SK-N-SH treated with all-trans-retinoic acid at 6 μM for 48 hours (cell line): ENCODE data around the gene KCNG2.

ENCODE experiments used
- ARNTL ChIP-seq: fragments of 450-650 bp; formaldehyde crosslinking; IDR thresholded peaks from 2 replicates; pipeline ENCODE4 v1.5.0; 2020; ENCODE audit warnings: low read depth, mild to moderate bottlenecking, moderate library complexity, borderline replicate concordance
- CREB5 ChIP-seq: fragments of 250-450 bp; sonication (Bioruptor Pico); IDR thresholded peaks from 2 replicates; pipeline ENCODE4 v1.5.1; 2020; ENCODE audit warnings: low read depth, mild to moderate bottlenecking, moderate library complexity
- ESRRG ChIP-seq: fragments of 250-450 bp; sonication (Bioruptor Pico); IDR thresholded peaks from 2 replicates; pipeline ENCODE4 v1.6.1; 2021; ENCODE audit warnings: mild to moderate bottlenecking
- ISL1 ChIP-seq: fragments of 250-450 bp; sonication (Bioruptor Pico); IDR thresholded peaks from 2 replicates; pipeline ENCODE4 v2.1.2; 2022; ENCODE audit warnings: mild to moderate bottlenecking, moderate library complexity
- PATZ1 ChIP-seq: fragments of 250-450 bp; sonication (Bioruptor Pico); IDR thresholded peaks from 2 replicates; pipeline ENCODE4 v1.8.0; 2020; ENCODE audit warnings: mild to moderate bottlenecking, moderate library complexity, borderline replicate concordance
- RARB ChIP-seq: fragments of 250-450 bp; sonication (Bioruptor Pico); IDR thresholded peaks from 2 replicates; pipeline ENCODE4 v1.8.0; 2021; ENCODE audit warnings: mild to moderate bottlenecking, moderate library complexity
- ZFP3 ChIP-seq: fragments of 250-450 bp; sonication (Bioruptor Pico); IDR thresholded peaks from 2 replicates; pipeline ENCODE4 v1.5.0; 2020; ENCODE audit warnings: mild to moderate bottlenecking, moderate library complexity
- ZNF565 ChIP-seq: fragments of 450-650 bp; formaldehyde crosslinking; conservative IDR thresholded peaks from 2 replicates; pipeline ENCODE4 v1.5.0; 2020; ENCODE audit warnings: low read depth, mild to moderate bottlenecking, moderate library complexity
- ZNF8 ChIP-seq: fragments of 450-650 bp; formaldehyde crosslinking; IDR thresholded peaks from 2 replicates; pipeline ENCODE4 v1.5.0; 2020; ENCODE audit warnings: mild to moderate bottlenecking, moderate library complexity

DNA sequence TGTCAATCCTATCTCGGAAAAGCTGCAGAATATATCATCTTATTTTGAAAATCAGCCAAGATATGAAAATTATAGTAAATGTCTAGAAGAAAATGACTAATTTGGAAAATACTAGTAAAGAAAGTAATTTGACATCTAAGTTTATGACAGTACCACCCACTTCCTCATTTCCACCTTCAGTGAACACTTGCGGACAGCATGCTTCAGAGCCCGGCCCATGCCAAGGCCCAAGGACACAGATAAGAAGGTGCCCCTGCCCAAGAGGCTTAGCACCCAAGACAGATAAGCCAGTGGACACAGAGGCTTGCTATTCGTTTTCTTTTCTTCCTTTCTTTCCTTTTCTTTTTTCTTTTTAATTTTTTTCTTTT lies 4.8 kb upstream of the KCNG2 start:
- TF ChIP-seq PATZ1 = no peak
- no peak for TF ChIP-seq ARNTL
- TF ChIP-seq ESRRG (CRISPR knock-in tag) = no peak
- no peak for TF ChIP-seq CREB5 (CRISPR knock-in tag)
- TF ChIP-seq ZNF8 (CRISPR knock-in tag) = no peak
- no peak for TF ChIP-seq RARB (CRISPR knock-in tag)
- TF ChIP-seq ZNF565 (CRISPR knock-in tag) = no peak
- TF ChIP-seq ZFP3 (CRISPR knock-in tag) = no peak
- TF ChIP-seq ISL1 = no peak
